Activated naive CD4-positive, alpha-beta T cell treated with anti-CD3 and anti-CD28 coated beads, Interleukin-2, amount 10 ng/mL, durations not matched to agents 7 days and 5 days (primary cell): ENCODE results near the gene DKC1.

Source experiments
- CTCF ChIA-PET: fragments of 350-600 bp; sonication (Branson Sonifier 250); formaldehyde crosslinking; loops from one replicate; lab custom pipeline; 2021; ENCODE audit warnings: antibody characterized with exemption; lab: Charles Lee
- DNase-seq: peaks from one replicate; pipeline ENCODE4 v3.0.0-alpha.2; 2020
- H3K27ac Mint-ChIP-seq: one replicate; pipeline ENCODE4 v1.8.0; 2021; ENCODE audit warnings: mild to moderate bottlenecking, moderate library complexity, mixed read lengths
- H3K27me3 Mint-ChIP-seq: one replicate; pipeline ENCODE4 v1.8.0; 2021; ENCODE audit warnings: mild to moderate bottlenecking, mixed read lengths
- H3K36me3 Mint-ChIP-seq: one replicate; pipeline ENCODE4 v1.8.0; 2021; ENCODE audit warnings: mixed read lengths
- H3K4me1 Mint-ChIP-seq: one replicate; pipeline ENCODE4 v1.8.0; 2021; ENCODE audit warnings: mixed read lengths
- H3K4me3 Mint-ChIP-seq: one replicate; pipeline ENCODE4 v1.8.0; 2021; ENCODE audit warnings: mild to moderate bottlenecking, moderate library complexity, mixed read lengths
- H3K9me3 Mint-ChIP-seq: one replicate; pipeline ENCODE4 v1.8.0; 2021; ENCODE audit warnings: mixed read lengths

Gene DKC1

DNA sequence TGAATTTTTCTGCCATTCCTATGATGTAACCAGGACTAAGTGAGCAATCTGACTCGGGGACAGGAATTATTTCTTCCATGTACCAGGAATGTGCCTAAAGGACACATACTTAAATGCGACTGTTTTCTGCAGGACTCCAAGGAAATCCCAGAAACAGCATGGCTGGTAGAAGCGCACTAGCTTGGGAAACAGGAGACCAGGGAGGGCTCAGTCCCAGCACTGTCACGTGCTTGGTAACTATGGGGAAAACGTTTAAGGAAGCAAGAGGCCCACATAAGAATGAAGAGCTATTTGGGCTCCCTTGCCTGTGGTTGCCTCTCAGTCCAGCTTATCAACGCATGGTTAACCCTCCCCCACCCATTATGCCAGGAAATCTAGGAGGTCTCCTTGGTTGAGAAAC is 23.1 kb downstream of the DKC1 start:
- Mint-ChIP-seq H3K27ac (no peak overlapping the region), H3K36me3 (peaks cover 45% of the 10 kb centered on the region), H3K4me1 (peaks cover 35% of the 10 kb centered on the region), H3K9me3 (no peaks in the 10 kb centered on the region), H3K27me3 (no peaks in the 10 kb centered on the region), H3K4me3 (no peak overlapping the region)
- DNase-seq = no peak
- CTCF ChIA-PET = no interaction called here

DNA sequence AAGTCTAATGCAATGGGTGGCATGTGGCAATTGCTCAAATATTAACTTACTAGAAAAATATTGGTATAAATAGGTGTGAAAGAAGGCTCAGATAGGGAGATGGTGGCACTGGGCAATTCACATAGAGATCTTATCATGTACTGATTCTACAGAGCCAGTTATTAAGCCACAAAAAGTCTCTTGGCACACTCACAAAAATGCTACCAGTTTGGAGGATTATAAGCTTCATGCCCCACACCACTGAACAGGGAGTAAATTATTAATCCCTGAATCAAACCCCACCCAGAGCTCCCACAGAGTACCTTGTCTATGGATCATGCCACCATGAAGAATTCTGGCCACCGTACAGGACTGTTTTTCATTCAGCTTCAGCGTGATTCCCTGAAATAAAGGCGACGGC is 28.8 kb downstream of the DKC1 start:
- Mint-ChIP-seq H3K9me3 (no peaks in the 10 kb centered on the region), H3K27me3 (no peaks in the 10 kb centered on the region), H3K4me3 (no peak overlapping the region), H3K4me1 (peaks cover 14% of the 10 kb centered on the region), H3K27ac (no peak overlapping the region), H3K36me3 (peaks cover 24% of the 10 kb centered on the region)
- no peak for DNase-seq
- CTCF ChIA-PET = no interaction called here

DNA sequence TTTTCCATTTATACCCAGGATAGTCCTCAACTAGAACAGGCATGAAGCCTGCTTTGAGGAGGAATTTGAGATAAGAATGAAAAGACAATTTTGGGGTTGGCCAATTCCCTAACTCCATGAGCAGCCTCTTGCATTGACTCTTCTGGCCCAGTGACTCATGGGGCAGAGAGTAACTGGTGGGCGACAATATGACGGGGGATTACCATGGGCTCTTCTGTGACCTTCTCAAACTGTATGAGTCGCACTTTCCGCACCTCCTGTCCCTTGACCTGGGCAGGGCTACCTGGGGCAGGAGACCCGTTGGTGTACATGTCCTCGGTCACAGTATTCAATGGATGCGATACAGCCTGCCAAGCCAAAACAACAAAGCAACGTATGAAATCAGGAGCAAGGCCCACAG is 29.3 kb downstream of the DKC1 start:
- H3K27me3 Mint-ChIP-seq = no peaks in the 10 kb centered on the region
- H3K4me3 Mint-ChIP-seq = no peak overlapping the region
- H3K36me3 Mint-ChIP-seq = peaks cover 23% of the 10 kb centered on the region
- H3K9me3 Mint-ChIP-seq = no peaks in the 10 kb centered on the region
- DNase-seq = no peak
- peaks cover 18% of the 10 kb centered on the region for H3K4me1 Mint-ChIP-seq
- CTCF ChIA-PET = no interaction called here
- no peak overlapping the region for H3K27ac Mint-ChIP-seq

DNA sequence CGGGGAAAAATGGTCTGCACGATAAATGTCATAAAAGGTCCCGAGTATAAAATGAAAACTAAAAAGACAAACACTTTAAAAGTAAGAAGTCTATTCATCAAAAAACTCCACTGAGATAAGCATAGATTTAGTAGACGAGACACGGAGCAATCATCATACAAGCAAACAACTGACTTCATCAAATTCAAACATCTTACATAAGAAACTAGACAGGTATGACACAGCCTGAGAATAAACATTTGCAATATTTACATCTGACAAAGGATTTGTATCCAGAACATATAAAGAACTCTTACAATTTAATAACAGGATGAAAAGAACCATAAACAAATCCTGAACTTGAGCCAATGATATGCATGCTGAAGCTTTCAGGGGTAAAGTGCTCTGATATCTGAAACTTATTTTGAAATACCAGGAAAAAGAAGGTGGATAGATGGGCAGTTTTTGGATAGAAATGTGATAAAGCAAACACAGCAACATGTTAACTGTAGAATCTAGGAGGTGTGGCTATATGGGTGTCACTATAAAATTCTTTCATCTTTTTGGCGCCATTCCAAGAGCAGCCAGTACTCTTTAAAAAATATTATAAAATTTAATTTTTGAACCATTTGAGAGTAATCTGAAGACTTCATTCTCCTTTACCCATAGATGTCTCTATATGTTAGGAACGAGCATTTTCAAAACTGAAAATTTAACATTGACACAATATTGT is 30.6 kb downstream of the DKC1 start:
- no peak overlapping the region for H3K4me3 Mint-ChIP-seq
- H3K4me1 Mint-ChIP-seq = peaks cover 29% of the 10 kb centered on the region
- DNase-seq = no peak
- H3K36me3 Mint-ChIP-seq = peaks cover 21% of the 10 kb centered on the region
- no peak overlapping the region for H3K27ac Mint-ChIP-seq
- CTCF ChIA-PET = no interaction called here
- H3K27me3 Mint-ChIP-seq = no peaks in the 10 kb centered on the region
- H3K9me3 Mint-ChIP-seq = no peaks in the 10 kb centered on the region

DNA sequence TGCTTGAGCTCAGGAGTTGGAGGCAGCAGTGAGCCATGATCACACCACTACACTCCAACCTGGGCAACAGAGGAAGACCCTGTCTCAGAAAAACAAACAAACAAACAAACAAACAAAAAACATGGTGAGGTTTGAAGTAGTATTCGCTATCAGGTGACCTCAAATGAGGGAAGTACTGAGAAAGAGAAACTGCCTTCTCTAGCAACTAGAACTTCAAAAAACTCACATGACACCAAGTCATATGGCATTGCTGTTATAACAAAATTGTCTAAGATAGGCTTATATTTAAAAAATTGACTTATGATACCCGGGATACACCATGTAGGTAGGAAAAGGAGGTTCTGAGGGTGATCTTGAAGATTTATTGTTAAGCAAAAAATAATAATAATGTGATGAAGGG is 32.4 kb downstream of the DKC1 start:
- Mint-ChIP-seq H3K36me3 (peaks cover 16% of the 10 kb centered on the region), H3K9me3 (no peaks in the 10 kb centered on the region), H3K27ac (no peak overlapping the region), H3K27me3 (no peaks in the 10 kb centered on the region), H3K4me1 (peaks cover 44% of the 10 kb centered on the region), H3K4me3 (no peak overlapping the region)
- CTCF ChIA-PET = interaction anchor here (0.6 kb wide), 1 partner anchor 122 kb away, joined by 3 read pairs; no protein-coding TSS in a partner anchor
- no peak for DNase-seq

DNA sequence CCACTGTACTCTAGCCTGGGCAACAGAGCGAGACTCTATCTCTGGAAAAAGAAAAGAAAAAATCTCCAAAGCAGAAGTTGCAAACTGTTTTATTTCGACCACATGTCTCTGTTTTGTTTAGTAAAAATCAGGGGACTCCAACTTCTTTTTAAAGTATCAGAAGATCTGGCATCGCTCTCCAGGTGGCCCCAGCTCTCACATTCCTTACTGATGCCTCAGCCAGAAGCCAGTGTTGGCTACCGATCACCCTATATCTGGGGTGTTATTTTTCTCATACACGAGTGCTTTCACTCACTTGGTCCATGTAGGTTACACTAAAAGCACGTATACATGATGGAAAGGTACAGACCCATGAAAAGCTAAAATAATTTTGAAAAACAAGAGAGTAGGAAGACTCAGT is 34.3 kb downstream of the DKC1 start:
- Mint-ChIP-seq H3K36me3 (peaks cover 6% of the 10 kb centered on the region), H3K4me1 (peaks cover 60% of the 10 kb centered on the region), H3K9me3 (no peaks in the 10 kb centered on the region), H3K4me3 (no peak overlapping the region), H3K27ac (no peak overlapping the region), H3K27me3 (no peaks in the 10 kb centered on the region)
- DNase-seq = no peak
- CTCF ChIA-PET = no interaction called here

DNA sequence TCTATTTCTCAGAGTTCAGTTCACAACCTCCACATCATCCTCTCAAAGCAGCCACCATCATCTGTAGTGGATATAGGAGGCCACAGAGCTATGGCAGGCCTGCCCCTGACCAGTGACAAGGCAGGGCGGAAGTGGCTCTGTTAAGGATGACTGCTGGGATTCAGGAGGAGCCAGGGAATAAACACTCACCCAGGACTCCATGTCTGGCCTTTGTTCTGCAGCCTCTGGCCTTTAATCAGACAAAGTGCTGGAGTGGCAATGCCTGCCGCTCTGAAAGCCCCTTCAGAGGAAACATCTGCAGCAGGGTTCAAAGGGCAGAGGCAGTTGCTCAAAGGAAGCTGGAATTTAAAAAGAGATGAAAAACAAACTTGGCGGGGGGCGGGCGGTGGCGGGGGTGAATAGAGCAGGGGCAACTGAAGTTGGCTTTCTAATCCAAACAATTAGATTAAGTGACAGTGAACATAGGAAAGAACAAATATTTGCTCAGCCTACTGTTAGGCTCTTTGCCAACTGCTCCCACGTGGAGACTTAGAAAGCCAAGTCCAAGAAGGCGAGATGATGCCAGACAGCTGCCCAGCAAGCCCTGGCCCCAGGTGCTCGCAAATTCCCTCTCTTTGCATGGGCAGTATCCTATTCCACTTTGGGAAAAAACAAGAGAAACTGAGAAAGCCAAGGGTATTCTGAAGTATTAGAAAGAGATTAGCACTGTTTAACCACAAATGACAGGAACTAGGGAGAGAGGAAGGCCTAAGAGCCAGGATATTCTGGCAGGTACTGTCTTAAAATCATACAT is 37.1 kb downstream of the DKC1 start:
- peaks cover 3% of the 10 kb centered on the region for H3K36me3 Mint-ChIP-seq
- peaks cover 81% of the 10 kb centered on the region for H3K4me1 Mint-ChIP-seq
- DNase-seq = no peak
- H3K9me3 Mint-ChIP-seq = no peaks in the 10 kb centered on the region
- H3K27ac Mint-ChIP-seq = peak overlapping the region; percentile 88
- no peaks in the 10 kb centered on the region for H3K27me3 Mint-ChIP-seq
- CTCF ChIA-PET = no interaction called here
- peak overlapping the region; percentile 19 for H3K4me3 Mint-ChIP-seq

DNA sequence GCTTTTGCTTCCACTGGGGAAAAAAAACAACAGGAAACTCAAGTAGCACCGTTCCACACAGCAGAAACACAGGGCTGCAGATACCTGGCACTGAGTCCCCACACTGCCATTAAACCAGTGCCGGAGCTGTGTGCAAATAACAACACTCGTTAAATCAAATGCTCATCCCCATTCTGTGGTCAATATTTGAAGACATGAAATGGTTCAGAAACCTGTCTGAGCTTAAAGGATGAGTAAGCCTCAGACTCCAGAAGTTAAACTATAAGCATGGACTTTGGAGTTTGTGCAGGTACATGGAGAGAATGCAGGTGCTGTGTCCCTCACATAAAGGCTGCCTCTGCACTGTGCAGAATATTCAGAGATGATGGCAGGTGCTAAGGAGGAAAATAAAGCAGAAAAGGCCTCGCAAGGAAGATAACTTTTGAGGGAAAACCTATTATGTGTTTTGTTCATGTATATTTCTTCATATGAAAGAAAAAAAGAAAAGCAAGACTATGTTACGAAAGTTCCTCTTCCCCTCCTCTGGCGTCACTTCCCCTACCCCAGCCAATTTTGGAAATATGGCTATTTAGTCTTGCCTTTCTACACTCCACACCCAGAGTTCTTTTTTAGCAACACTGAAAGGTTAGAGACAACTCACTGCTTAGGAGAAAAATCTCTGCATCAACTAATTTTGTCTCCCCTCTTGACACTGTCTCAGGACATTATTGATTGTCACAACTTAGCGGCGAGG is 38.0 kb downstream of the DKC1 start:
- Mint-ChIP-seq H3K4me1 (peaks cover 79% of the 10 kb centered on the region), H3K4me3 (peak overlapping the region; percentile 52), H3K36me3 (peaks cover 3% of the 10 kb centered on the region), H3K27ac (peak overlapping the region; percentile 88), H3K9me3 (no peaks in the 10 kb centered on the region), H3K27me3 (peaks cover 4% of the 10 kb centered on the region)
- CTCF ChIA-PET = no interaction called here
- no peak for DNase-seq

DNA sequence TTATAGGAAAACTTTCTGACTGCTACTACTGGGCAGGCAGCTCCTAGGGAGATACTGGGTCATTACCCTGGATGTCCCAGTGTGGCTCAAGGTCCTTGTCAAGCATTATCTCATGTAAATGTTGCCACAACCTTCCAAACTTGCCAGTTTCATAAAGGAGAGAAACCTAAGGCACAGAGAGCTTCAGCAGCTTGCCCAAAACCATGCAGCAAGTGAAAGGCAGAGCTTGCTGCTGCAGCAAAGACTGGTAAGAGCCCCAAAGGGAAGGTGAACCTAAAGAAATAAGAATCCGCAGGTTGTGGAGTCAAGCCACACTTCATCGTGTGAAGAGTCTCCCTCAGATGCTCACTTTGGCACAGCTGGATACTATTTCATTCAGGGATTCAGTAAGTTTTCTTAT is 40.3 kb downstream of the DKC1 start:
- peak overlapping the region; percentile 80 for H3K27ac Mint-ChIP-seq
- H3K9me3 Mint-ChIP-seq = peaks cover 5% of the 10 kb centered on the region
- DNase-seq = no peak
- CTCF ChIA-PET = no interaction called here
- H3K4me3 Mint-ChIP-seq = peak overlapping the region; percentile 76
- H3K4me1 Mint-ChIP-seq = peaks cover 68% of the 10 kb centered on the region
- peaks cover 9% of the 10 kb centered on the region for H3K27me3 Mint-ChIP-seq
- no peaks in the 10 kb centered on the region for H3K36me3 Mint-ChIP-seq

DNA sequence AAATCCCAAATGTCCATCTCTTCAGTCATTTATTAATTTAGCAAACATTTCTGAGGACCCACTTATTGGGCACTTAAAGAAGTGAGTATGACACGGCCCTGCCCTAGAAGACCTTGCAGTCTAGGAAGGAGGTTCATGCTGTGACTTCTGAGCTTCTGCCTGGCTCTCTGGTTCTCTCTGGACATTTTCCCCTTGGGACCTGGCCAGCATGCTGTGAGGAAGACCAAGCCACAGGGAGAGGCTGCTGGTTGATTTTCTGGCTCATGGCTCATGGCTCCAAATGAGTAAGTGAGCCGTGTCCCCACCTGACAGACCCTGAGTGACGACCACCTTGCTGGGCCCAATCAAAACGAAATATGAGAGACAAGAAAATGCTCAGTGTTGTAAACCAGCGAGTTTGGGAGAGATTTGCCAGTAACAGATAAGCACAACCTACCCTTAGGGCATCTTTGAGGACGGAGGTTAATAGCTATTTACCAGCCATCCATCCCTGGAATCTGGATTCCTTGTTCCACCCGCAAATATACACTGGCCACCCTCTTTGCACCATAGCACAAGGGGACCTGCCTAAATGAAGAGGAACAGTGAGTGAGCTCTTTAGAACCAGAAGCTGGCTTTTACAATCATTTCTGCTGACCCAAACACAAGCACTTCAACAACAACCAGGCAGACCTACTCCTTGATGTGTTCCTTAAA is 41.7 kb downstream of the DKC1 start:
- H3K4me3 Mint-ChIP-seq = peak overlapping the region; percentile 76
- peaks cover 57% of the 10 kb centered on the region for H3K4me1 Mint-ChIP-seq
- H3K36me3 Mint-ChIP-seq = no peaks in the 10 kb centered on the region
- DNase-seq = no peak
- peaks cover 5% of the 10 kb centered on the region for H3K9me3 Mint-ChIP-seq
- CTCF ChIA-PET = interaction anchor here (0.9 kb wide), 1 partner anchor 56 kb away, joined by 3 read pairs; no protein-coding TSS in a partner anchor
- peak overlapping the region; percentile 66 for H3K27ac Mint-ChIP-seq
- H3K27me3 Mint-ChIP-seq = peaks cover 9% of the 10 kb centered on the region

DNA sequence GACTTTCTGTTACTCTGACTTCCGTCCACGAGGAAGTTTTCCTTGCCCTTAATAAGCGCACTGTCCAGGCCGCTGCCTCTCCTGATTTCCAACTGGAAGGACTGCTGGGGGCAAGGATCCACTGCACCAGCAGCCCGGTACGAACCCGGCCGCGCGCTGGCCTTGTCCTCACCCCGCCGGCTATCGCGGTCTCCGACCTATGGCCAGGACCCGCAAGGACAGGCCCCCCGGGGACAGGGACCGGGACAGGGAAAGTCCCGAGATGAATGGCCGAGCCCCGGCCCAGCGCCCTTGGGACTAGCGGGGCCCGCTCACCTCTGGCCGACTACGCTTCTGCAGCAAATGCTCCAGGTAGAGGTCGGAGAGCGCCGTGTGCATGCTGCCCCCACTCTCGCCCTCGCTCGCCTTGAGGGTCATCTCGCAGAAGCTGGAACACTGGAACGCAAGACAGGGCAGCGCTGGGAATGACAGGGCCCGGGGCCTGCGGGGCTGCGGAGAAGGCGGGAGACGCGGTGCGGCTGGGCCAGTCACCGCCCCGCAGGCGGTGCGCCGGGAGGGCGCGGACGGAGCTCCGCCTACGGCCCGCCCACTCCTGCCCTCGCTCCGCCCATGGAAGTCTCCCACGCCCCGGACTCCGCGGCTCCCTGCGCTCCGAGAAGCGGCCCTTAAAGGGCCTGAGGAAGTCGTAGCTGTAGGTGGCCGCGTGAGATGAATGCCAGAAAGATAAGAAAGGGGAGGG is 42.5 kb downstream of the DKC1 start, which contains the start of gene MPP1:
MPP1 (minus strand) TSS at position 529 of the 739 bp plus-strand sequence; CDS start at position 417, 112 bp downstream.
- H3K36me3 Mint-ChIP-seq = no peaks in the 10 kb centered on the region
- H3K27ac Mint-ChIP-seq = peak within 1 kb of the TSS; percentile 66
- peaks cover 5% of the 10 kb centered on the region for H3K9me3 Mint-ChIP-seq
- CTCF ChIA-PET = interaction anchor here (0.6 to 1.0 kb wide), 2 partner anchors 57 to 750 kb away, joined by 3 to 5 read pairs; no protein-coding TSS in a partner anchor
- peak; percentile 80 for DNase-seq
- peaks cover 9% of the 10 kb centered on the region for H3K27me3 Mint-ChIP-seq
- H3K4me1 Mint-ChIP-seq = peaks cover 56% of the 10 kb centered on the region
- H3K4me3 Mint-ChIP-seq = peak within 1 kb of the TSS; percentile 76

DNA sequence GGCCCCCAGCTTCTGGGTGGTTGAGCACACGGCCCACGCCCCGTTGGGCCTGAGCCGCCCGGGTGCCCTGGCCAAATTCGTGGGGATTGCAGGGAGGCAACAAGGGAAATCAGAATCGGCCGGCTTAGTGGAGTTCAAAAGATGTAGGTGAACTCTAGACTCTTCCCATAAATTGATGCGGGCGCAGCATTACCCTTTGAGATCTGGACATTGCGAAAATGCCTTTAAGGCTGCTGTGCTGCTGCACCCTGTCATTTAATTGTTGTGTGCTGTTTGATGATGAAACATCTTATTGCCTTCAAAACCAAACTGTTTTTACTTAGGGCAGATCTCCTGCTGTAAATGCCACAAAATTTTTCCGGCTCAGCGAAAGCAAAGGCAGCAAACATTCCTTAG is 43.0 kb downstream of the DKC1 start:
- H3K36me3 Mint-ChIP-seq = no peaks in the 10 kb centered on the region
- H3K4me3 Mint-ChIP-seq = peak overlapping the region; percentile 76
- peaks cover 5% of the 10 kb centered on the region for H3K9me3 Mint-ChIP-seq
- CTCF ChIA-PET = interaction anchor here (1.0 kb wide), 1 partner anchor 57 kb away, joined by 5 read pairs; no protein-coding TSS in a partner anchor
- H3K27ac Mint-ChIP-seq = peak overlapping the region; percentile 46
- H3K27me3 Mint-ChIP-seq = peaks cover 9% of the 10 kb centered on the region
- H3K4me1 Mint-ChIP-seq = peaks cover 52% of the 10 kb centered on the region
- no peak for DNase-seq

DNA sequence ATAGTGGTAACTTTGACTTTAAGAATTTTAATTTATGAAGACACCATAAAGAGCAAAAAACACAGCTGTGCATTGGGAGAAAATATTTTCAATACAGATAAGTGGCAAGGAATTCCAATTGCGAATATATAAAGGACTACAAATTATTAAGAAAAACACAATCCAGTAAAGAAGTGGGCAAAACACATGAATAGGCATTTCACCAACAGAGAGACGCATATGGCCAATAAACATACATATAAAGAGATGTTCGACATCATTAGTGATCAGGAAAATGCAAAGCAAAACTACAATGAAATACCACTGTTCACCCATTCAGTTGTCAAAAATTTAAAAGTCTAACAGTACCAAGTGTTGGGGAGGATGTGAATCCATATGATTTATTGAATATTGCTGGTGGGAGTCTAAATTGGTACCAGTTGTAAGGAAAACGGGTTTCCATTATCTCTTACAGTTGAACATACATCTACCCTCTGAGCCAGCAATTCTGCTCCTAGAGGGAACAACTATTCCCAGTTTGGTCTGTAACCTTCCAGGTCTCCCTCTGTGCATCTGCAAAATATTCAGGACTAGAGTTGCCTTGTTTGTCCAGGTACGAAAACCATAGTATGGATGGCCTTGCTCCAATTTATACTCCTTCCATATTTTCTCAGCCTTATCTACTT is 44.3 kb downstream of the DKC1 start:
- peaks cover 9% of the 10 kb centered on the region for H3K27me3 Mint-ChIP-seq
- DNase-seq = no peak
- H3K4me3 Mint-ChIP-seq = no peak overlapping the region
- H3K36me3 Mint-ChIP-seq = no peaks in the 10 kb centered on the region
- CTCF ChIA-PET = no interaction called here
- H3K4me1 Mint-ChIP-seq = peaks cover 43% of the 10 kb centered on the region
- no peak overlapping the region for H3K27ac Mint-ChIP-seq
- peaks cover 5% of the 10 kb centered on the region for H3K9me3 Mint-ChIP-seq
